HG03066 (cell line): ENCODE results near the gene WNK4.
A peak's percentile ranks its signal among the peaks of the same experiment; 100 is the strongest.
"Not testable (repeated sequence)": the region's sequence is repeated elsewhere in the genome, so short reads cannot be mapped to it uniquely, and the experiment has no call there.

Experiments
- ATAC-seq: cut with Tn5 transposase; IDR thresholded peaks from one replicate; pipeline ENCODE4 v1.9.1; 2021; ENCODE audit warnings: low read depth; ENCODE audit not compliant: unreplicated experiment

The WNK4 gene

GRCh38 chr17:42779936-42780850 lies at the start of gene WNK4:
Gene WNK4 (plus strand): TSS chr17:42780610. CDS start chr17:42780699, 89 bp downstream.
- no peak for ATAC-seq

DNA sequence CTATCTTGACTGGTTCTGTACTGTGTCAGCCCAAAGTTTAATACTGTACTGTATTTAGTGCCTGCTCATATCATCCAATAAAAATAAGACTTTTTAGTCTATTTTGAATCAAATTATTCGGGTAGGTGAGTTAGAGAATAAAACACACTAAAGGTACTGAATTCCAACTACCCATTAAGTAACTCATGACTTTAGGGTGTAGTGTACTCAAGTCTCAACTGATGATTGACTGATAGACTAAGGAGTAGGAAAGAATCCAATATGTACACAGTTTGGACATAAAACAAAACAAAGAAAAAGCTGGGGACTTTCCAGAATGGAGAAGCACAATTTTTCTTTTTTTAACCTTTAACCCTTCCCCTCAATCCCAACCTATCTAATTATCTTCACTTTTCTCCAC lies 39.7 kb upstream of the WNK4 start:
- no peak for ATAC-seq

DNA sequence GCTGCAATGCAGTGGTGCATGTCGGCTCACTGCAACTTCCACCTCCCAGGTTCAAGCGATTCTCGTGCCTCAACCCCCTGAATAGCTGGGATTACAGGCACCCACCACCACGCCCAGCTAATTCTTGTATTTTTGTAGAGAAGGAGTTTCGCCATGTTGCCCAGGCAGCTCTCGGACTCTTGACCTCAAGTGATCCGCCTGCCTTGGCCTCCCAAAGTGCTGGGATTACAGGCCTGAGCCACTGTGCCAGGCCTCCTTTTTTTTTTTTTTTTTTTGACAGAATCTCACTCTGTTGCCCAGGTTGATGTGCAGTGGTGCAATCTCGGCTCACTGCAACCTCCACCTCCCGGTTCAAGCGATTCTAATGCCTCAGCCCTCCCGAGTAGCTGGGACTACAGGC lies 37.5 kb upstream of the WNK4 start:
- ATAC-seq, result not testable (repeated sequence)

- no peak for ATAC-seq
These were observed 36.7 kb upstream of the WNK4 start for GRCh38 chr17:42743595-42744282.

DNA sequence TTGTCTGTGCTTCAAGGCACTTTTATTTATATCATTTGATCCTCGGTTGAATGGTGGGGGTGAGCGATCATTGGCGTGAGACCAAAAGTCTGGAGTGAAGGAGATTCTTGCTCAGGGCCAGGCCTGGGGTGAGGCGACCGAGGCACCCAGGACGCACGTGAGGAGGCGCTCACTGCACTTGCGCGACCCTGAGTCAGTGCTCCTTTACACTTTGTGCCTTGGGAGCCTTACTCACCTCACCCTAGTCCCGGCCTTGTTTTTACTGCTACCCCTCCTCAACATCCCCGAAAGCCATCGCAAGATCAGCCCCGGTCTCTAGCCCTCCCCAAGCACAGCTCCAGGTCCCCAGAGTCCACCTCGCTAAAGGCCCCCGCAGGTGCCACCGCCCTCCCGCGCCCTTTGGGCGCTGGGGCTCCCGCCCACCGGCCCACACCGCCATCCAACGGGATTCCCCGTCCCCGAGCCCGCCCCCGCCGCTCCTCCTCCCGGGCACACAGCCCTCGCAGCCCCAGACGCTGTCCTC lies 36.1 kb upstream of the WNK4 start:
- ATAC-seq, result peak; percentile 47

DNA sequence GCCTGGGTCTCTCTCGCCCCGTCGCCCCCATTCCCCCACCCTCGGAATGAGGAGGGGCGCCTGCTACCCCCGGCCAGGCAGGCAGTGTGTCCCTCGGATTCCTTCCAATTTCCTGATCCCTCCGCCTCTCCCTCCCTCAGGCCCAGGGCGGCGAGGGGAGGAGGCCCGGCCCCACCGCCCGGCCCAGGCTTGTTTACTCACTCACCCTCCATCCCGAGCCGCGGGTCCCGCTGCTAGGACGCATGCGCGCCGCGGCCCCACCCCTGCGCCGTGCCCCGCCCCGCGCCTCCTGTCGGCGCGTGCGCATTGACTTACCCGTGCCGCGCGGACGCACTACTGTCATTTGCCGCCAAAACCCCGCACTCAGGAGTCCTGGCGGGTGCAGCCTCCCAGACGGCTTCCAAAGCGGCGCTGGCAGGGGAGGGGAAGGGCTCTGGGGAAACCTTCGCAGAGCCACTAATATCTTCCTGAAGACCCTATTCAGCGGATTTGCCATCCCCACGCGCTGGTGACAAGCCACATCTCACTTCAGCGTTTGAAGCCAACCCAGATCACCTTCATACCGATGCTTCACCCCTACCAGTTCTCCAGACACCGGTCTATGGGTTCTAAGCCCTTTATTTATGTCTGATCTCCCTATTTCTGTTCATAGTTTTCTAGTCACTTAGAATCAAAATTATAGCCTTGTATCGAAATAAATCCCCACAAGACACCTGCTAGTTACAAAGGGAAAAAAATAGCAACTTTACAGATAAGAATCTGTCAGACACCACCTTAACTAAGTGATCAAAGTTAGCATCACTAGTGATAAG lies 35.4 kb upstream of the WNK4 start, which contains the start of gene EZH1:
Gene EZH1, minus strand, starts transcription at position 235 of the 812 bp plus-strand sequence. CDS start 16,099 bp downstream, outside the sequence.
- peak; percentile 73 for ATAC-seq

DNA sequence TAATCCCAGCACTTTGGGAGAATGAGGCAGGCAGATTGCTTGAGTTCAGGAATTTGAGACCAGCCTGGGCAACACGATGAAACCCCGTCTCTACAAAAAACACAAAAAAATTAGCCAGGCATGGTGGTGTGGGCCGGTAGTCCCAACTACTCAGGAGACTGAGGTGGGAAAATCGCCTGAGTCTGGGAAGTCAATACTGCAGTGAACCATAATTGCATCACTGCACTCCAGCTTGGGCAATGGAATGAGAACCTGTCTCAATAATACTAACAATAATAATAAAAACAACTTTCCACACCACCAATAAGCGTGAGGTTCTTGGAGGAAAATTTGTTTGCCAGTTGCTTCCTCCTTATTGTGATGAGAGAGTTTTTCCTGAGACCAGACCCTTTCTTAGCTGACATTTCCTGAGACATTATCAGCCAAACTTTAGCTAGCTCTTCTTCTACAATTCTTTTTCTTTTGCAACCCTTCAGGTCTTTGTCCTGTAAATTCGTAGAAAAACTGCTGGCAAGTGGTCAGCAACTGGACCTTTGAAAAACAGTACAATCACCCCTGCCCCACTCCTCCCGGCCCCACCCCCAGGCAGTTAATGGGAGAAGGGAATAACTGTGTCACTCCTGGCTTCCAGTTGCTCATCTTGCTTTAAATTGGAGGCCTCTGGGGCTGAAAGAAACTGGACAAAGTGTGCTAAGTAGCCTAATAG lies 32.1 kb upstream of the WNK4 start:
- no peak for ATAC-seq

DNA sequence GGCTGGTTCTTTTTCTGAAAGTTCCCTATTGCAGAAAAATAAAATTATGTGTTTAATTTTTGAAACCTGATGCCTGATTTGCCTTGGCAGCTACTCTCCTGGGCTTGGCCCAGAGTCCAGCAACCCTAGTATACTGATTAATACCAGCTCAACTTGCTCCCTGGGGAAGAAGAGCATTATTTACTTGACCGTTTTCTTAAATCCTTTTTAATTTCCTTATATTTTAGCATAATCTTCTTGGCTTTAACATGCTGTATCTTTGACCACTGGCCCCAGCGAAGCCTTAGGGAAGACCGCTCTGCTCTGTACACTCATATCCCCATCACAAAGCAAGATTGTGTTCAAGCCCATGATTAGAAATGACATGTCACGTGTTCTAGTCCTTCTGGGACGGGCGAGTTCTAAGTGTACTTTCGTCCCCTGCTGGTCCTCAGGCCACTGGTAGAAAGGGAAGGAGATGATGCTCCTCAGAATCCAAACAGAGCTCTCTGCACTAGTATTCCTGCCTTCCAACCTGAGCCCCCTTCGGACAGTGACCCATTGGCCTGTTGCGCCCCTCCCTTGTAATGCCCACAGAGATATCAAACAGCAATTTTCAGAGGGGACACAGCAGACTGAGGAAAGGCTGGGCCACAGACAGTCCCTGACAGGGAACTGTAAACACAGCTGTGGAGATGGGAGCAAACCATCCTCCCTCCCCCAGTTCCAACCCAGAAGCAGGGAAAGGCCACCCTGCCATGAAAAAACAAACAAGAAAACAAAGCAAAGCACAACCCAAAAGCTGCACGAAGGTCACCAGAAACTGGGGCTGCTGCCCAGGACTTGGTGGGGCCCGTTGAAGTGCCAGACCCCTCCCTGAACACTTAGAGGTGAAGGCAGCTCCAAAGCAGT lies 31.3 kb upstream of the WNK4 start:
- ATAC-seq, result no peak

- no peak for ATAC-seq
These were observed 29.6 kb upstream of the WNK4 start for GRCh38 chr17:42750739-42751344.

DNA sequence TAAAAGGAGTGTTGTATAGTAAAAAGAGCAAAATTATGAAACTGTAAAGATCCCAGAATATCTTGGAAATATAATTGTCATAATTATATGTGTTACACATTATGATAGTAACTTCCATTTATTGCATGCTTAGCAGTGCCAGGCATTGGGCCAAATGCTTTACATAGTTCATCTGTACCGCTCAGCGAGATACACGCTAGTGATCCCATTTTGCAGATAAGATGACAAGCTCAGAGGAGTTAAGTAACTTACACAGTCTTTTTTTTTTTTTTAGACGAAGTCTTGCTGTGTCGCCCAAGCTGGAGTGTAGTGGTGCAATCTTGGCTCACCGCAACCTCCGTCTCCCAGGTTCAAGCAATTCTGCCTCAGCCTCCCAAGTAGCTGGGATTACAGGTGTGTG lies 28.8 kb upstream of the WNK4 start:
- ATAC-seq, result no peak

DNA sequence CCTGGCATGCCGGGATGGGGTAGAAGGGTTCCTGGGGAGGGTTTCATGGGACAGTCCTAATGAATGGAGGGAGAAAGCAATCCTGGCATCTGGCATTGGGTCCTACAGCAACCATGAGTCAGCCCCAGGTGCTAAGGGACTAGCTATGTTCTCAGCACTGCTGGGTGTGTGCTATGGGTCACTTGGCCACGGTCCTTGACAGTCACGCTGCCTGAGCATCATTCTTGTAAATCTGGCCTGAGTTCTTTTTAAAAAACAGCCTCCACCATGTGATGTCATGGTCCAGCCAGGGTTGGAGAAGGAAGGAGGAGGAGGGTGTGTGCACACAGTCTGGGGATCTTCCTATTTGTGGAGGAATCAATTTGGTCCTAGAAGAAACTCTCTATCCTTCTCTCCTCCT lies 25.6 kb upstream of the WNK4 start:
- ATAC-seq, result no peak

- no peak for ATAC-seq
These were observed 20.3 kb upstream of the WNK4 start for GRCh38 chr17:42759982-42760651.

- ATAC-seq, result no peak
These were observed 19.5 kb upstream of the WNK4 start, which contains the start of gene RAMP2 for GRCh38 chr17:42760652-42761581. Gene RAMP2 (plus strand): TSS chr17:42761227. CDS start chr17:42761262, 35 bp downstream.

DNA sequence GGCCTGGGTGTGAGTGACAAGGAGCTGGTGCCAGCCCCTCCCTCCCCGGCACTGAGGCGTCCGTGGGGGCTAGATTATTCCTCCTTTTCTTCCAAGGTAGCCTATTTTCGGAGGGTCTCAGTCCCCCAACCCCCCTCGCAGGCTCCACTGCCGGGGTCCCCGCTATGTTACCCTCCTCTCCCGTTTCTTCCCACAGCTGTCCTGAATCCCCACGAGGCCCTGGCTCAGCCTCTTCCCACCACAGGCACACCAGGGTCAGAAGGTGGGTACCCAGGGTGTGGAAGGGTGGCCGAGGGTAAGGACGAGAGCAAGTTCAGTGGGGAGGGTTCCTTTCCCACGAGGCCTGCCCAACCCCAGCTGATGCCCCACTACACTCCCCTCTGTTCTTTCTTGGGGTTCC lies 18.8 kb upstream of the WNK4 start:
- ATAC-seq, result no peak

- no peak for ATAC-seq
These were observed 14.3 kb upstream of the WNK4 start for GRCh38 chr17:42766124-42766523.

GRCh38 chr17:42767512-42767911 lies 12.9 kb upstream of the WNK4 start:
- ATAC-seq, result no peak

- not testable (repeated sequence) for ATAC-seq
These were observed 12.4 kb upstream of the WNK4 start for GRCh38 chr17:42768006-42768405.
